ENCODE measurements around the gene PRICKLE3.
A peak's percentile ranks its signal among the peaks of the same experiment; 100 is the strongest.
"Not testable (repeated sequence)": the region's sequence is repeated elsewhere in the genome, so short reads cannot be mapped to it uniquely, and the experiment has no call there.

The PRICKLE3 gene

GRCh38 chrX:49177873-49178480, 8.2 kb downstream of the PRICKLE3 start:
- no peak for DNase-seq

- no peak for DNase-seq
Measured at GRCh38 chrX:49177338-49177833, 8.8 kb downstream of the PRICKLE3 start.

GRCh38 chrX:49176421-49177326, 9.5 kb downstream of the PRICKLE3 start:
- DNase-seq, result no peak

- DNase-seq, result no peak
Measured at GRCh38 chrX:49175435-49176274, 10.5 kb downstream of the PRICKLE3 start.

- DNase-seq, result no peak
Measured at GRCh38 chrX:49174723-49175122, 11.4 kb downstream of the PRICKLE3 start.

GRCh38 chrX:49173544-49173943, 12.6 kb downstream of the PRICKLE3 start:
- DNase-seq, result not testable (repeated sequence)

- no peak for DNase-seq
Measured at GRCh38 chrX:49172280-49172780, 13.8 kb downstream of the PRICKLE3 start.

- no peak for DNase-seq
Measured at GRCh38 chrX:49171752-49172279, 14.4 kb downstream of the PRICKLE3 start, which contains the start of gene PLP2. TSS of gene PLP2 (plus strand) at chrX:49171898. CDS start at chrX:49172001, 103 bp downstream.

GRCh38 chrX:49167740-49168108, 18.4 kb downstream of the PRICKLE3 start:
- DNase-seq, result no peak

- DNase-seq, result no peak
Measured at GRCh38 chrX:49166914-49167739, 19.0 kb downstream of the PRICKLE3 start.

- DNase-seq, result peak; percentile 64
Measured at GRCh38 chrX:49165901-49166881, 20.0 kb downstream of the PRICKLE3 start.

GRCh38 chrX:49164589-49165360, 21.4 kb downstream of the PRICKLE3 start:
- DNase-seq, result no peak

- DNase-seq, result peak; percentile 5
Measured at GRCh38 chrX:49163555-49164419, 22.4 kb downstream of the PRICKLE3 start.

- DNase-seq, result no peak
Measured at GRCh38 chrX:49162620-49163019, 23.6 kb downstream of the PRICKLE3 start, which contains the start of gene MAGIX. TSS of gene MAGIX (plus strand) at chrX:49162758. CDS start at chrX:49162890, 132 bp downstream.

- DNase-seq, result no peak
Measured at GRCh38 chrX:49161632-49162031, 24.5 kb downstream of the PRICKLE3 start.

GRCh38 chrX:49160908-49161307, 25.3 kb downstream of the PRICKLE3 start:
- no peak for DNase-seq

- DNase-seq, result no peak
Measured at GRCh38 chrX:49157194-49157593, 29.0 kb downstream of the PRICKLE3 start.
